CD14-positive monocyte (primary cell): ENCODE measurements around the gene CEP83. TPM values are rescaled to one million over a fixed set of nuclear protein-coding genes. Genes with fewer than 3 reads are reported as not detected.

Experiments used
- DNase-seq, 3 donors: peaks; one replicate each; pipeline ENCODE4 v3.0.0-alpha.2; 2011 to 2022
- H2AFZ ChIP-seq: 2 replicates; pipeline ENCODE4 v1.6.0; 2012; ENCODE audit warnings: mild to moderate bottlenecking, low read depth, low read length, inconsistent platforms; ENCODE audit not compliant: insufficient read depth, poor library complexity, severe bottlenecking
- H3K27ac ChIP-seq, 2 donors: 1 replicate in 1 of 2; 2 replicates in 1 of 2; pipeline ENCODE4 v1.5.1; 2012 to 2013; ENCODE audit warnings: low read length in 2 of 2, control low read depth in 1 of 2, inconsistent platforms in 1 of 2, low read depth in 1 of 2, mild to moderate bottlenecking in 1 of 2
- H3K27me3 ChIP-seq, 2 donors: one replicate each; pipeline versions ENCODE4 v1.6.0 to v1.6.1; 2011 to 2013; ENCODE audit warnings: low read length in 2 of 2; ENCODE audit not compliant: control insufficient read depth in 2 of 2, insufficient read depth in 2 of 2
- H3K36me3 ChIP-seq, 2 donors: replicated peaks in 1 of 2; 1 replicate in 1 of 2; 2 replicates in 1 of 2; pipeline versions ENCODE4 v1.5.1 to v1.6.1; 2012 to 2013; ENCODE audit warnings: low read length in 2 of 2, control low read depth in 1 of 2, inconsistent platforms in 1 of 2, mild to moderate bottlenecking in 1 of 2; ENCODE audit not compliant: insufficient read depth in 2 of 2, control insufficient read depth in 1 of 2
- H3K4me1 ChIP-seq, 2 donors: 1 replicate in 1 of 2; 2 replicates in 1 of 2; pipeline versions ENCODE4 v1.5.1 to v1.6.1; 2012 to 2013; ENCODE audit warnings: low read length in 2 of 2, control low read depth in 1 of 2, inconsistent platforms in 1 of 2, mild to moderate bottlenecking in 1 of 2, moderate library complexity in 1 of 2; ENCODE audit not compliant: insufficient read depth in 2 of 2, control insufficient read depth in 1 of 2
- H3K4me2 ChIP-seq: replicated peaks from 2 replicates; pipeline ENCODE3; 2012; ENCODE audit warnings: low read length, moderate library complexity, mild to moderate bottlenecking; ENCODE audit not compliant: poor library complexity, severe bottlenecking; ENCODE audit errors: extremely low read depth
- H3K4me3 ChIP-seq, 3 experiments: fragments of 200-600 bp in 1 of 3; sonication (generic) in 1 of 3; replicated peaks in 1 of 3; 1 replicate in 2 of 3; 2 replicates in 1 of 3; pipeline ENCODE4 v1.5.1; 2011 to 2013; ENCODE audit warnings: low read length in 3 of 3, mild to moderate bottlenecking in 3 of 3, control low read depth in 2 of 3, low read depth in 2 of 3, inconsistent platforms in 1 of 3, moderate library complexity in 1 of 3
- H3K79me2 ChIP-seq: 2 replicates; pipeline ENCODE4 v1.6.0; 2012; ENCODE audit warnings: mild to moderate bottlenecking, control low read depth, inconsistent platforms, low read length, moderate library complexity; ENCODE audit not compliant: insufficient read depth
- H3K9ac ChIP-seq: 2 replicates; pipeline ENCODE4 v1.6.0; 2017; ENCODE audit warnings: low read length, mild to moderate bottlenecking; ENCODE audit not compliant: insufficient read depth, poor library complexity, severe bottlenecking
- H3K9me3 ChIP-seq, 2 donors: replicated peaks in 1 of 2; 1 replicate in 1 of 2; 2 replicates in 1 of 2; pipeline versions ENCODE4 v1.5.1 to v1.6.1; 2012 to 2013; ENCODE audit warnings: low read length in 2 of 2, control low read depth in 1 of 2; ENCODE audit not compliant: control insufficient read depth in 1 of 2, insufficient read depth in 1 of 2
- H4K20me1 ChIP-seq: 2 replicates; pipeline ENCODE4 v1.6.0; 2012; ENCODE audit warnings: mild to moderate bottlenecking, low read length, control low read depth, moderate library complexity; ENCODE audit not compliant: insufficient read depth
- H3K27ac Mint-ChIP-seq, 7 donors: one replicate each; pipeline ENCODE4 v1.8.0; 2020; ENCODE audit warnings: mild to moderate bottlenecking in 7 of 7, mixed read lengths in 7 of 7, moderate library complexity in 6 of 7, inconsistent platforms in 2 of 7
- H3K27me3 Mint-ChIP-seq, 3 donors: one replicate each; pipeline ENCODE4 v1.8.0; 2021 to 2022; ENCODE audit warnings: low read depth in 3 of 3, mild to moderate bottlenecking in 3 of 3, mixed read lengths in 3 of 3, moderate library complexity in 3 of 3, inconsistent platforms in 1 of 3
- H3K36me3 Mint-ChIP-seq, 2 donors: one replicate each; pipeline ENCODE4 v1.8.0; 2020; ENCODE audit warnings: mixed read lengths in 2 of 2, inconsistent platforms in 1 of 2, mild to moderate bottlenecking in 1 of 2
- H3K4me1 Mint-ChIP-seq: one replicate; pipeline ENCODE4 v1.8.0; 2020; ENCODE audit warnings: mild to moderate bottlenecking, mixed read lengths
- H3K4me3 Mint-ChIP-seq, 2 donors: one replicate each; pipeline ENCODE4 v1.8.0; 2020; ENCODE audit warnings: mild to moderate bottlenecking in 2 of 2, mixed read lengths in 2 of 2, moderate library complexity in 1 of 2
- H3K9me3 Mint-ChIP-seq, 7 donors: one replicate each; pipeline ENCODE4 v1.8.0; 2020 to 2022; ENCODE audit warnings: mixed read lengths in 7 of 7, mild to moderate bottlenecking in 6 of 7, moderate library complexity in 6 of 7, inconsistent platforms in 2 of 7
- WGBS: methylation state at CpG from one replicate; pipeline ENCODE4 v1.1.5; 2013; ENCODE audit warnings: missing lambda C conversion rate; ENCODE audit not compliant: insufficient coverage; 5-methylcytosine and 5-hydroxymethylcytosine counted together
- intact Hi-C, 2 donors: fragments of 100-400 bp; cut with micrococcal nuclease; formaldehyde crosslinking; loops; one replicate each; pipeline versions ENCODE4 v1.15.0 to v1.15.1; 2023
- polyA plus RNA-seq, 3 donors: library from polyadenylated mRNA; depleted of rRNA in 1 of 3; unstranded in 2 of 3; stranded (reverse) in 1 of 3; fragments of 300-500 nt in 2 of 3; fragments of >200 nt in 1 of 3; fragmentation: Illumina TruSeq in 2 of 3; gene quantifications; 1 replicate in 2 of 3; 2 replicates in 1 of 3; pipeline ENCODE4 v1.2.3, GENCODE V29; 2012 to 2021
- TF ChIP-seq, protein P1 (sequence below): fragments of 200-600 bp; IDR thresholded peaks from one replicate; pipeline ENCODE4 v1.8.0; 2022; ENCODE audit warnings: antibody characterized with exemption, mild to moderate bottlenecking

The CEP83 gene
- polyA plus RNA-seq, 3 donors, result 0.73 to 3.1 (median 1.0) TPM

DNA sequence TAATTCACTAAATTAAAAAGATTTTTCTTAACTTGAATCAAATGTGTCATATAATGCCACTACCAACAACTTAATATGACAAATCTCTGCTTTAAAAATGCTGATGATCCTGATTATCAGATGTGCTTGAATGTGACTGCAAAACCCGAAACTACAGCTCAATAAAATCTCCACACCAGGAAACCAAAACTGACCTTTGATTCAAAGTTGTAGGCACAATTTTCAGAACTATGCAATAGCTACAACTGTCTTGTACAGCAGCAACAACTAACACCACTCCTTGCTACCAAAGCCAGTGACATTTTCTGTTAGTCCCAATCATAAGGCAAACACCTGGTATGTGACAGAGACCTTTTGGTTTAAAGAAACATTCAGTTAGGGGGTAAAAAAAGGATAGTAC is 147.3 kb downstream of the CEP83 start:
- H3K27me3 ChIP-seq, result no peaks in the 10 kb centered on the region
- no peak overlapping the region for H3K27ac ChIP-seq
- peaks cover 15 to 50% of the 10 kb centered on the region in 2 donors for H3K36me3 ChIP-seq
- no peaks in the 10 kb centered on the region for H3K9me3 ChIP-seq
- TF ChIP-seq, protein P1, sequence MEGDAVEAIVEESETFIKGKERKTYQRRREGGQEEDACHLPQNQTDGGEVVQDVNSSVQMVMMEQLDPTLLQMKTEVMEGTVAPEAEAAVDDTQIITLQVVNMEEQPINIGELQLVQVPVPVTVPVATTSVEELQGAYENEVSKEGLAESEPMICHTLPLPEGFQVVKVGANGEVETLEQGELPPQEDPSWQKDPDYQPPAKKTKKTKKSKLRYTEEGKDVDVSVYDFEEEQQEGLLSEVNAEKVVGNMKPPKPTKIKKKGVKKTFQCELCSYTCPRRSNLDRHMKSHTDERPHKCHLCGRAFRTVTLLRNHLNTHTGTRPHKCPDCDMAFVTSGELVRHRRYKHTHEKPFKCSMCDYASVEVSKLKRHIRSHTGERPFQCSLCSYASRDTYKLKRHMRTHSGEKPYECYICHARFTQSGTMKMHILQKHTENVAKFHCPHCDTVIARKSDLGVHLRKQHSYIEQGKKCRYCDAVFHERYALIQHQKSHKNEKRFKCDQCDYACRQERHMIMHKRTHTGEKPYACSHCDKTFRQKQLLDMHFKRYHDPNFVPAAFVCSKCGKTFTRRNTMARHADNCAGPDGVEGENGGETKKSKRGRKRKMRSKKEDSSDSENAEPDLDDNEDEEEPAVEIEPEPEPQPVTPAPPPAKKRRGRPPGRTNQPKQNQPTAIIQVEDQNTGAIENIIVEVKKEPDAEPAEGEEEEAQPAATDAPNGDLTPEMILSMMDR, result no peak
- H3K4me2 ChIP-seq, result no peak overlapping the region
- no peaks in the 10 kb centered on the region for H4K20me1 ChIP-seq
- Mint-ChIP-seq H3K27me3 (no peaks in the 10 kb centered on the region), H3K9me3 (peaks cover 0 to 7% (median 3%) of the 10 kb centered on the region in 7 donors), H3K36me3 (peaks cover 20 to 29% of the 10 kb centered on the region in 2 donors), H3K4me3 (no peak overlapping the region), H3K4me1 (no peaks in the 10 kb centered on the region), H3K27ac (no peak overlapping the region)
- H3K9ac ChIP-seq, result no peak overlapping the region
- no peaks in the 10 kb centered on the region for H3K79me2 ChIP-seq
- H3K4me1 ChIP-seq, result no peaks in the 10 kb centered on the region
- no peak overlapping the region for H3K4me3 ChIP-seq
- intact Hi-C loops, result no loop called here
- no peak for DNase-seq
- WGBS, result 100% methylated on average over 1 of the region's 1 CpG
- no peak overlapping the region for H2AFZ ChIP-seq

DNA sequence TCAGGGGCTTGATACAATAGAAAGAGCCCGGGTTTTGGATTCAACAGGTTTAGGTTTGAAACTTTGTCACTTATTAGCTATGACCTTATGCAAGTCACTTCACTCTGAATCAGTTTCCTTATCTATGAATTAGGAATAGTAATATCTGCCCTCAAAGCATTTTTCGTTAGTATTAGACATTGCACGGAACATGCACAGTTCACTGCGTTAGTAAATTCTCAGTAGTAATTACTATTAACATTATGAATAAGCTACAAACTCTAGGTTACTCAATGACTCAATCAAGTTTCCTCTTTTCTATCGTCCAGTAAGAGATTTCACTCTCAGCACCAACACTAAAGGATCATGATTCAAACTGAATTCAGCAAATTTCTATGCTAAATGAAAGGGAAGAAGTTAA is 150.3 kb downstream of the CEP83 start:
- H3K4me1 ChIP-seq, result no peaks in the 10 kb centered on the region
- H4K20me1 ChIP-seq, result no peaks in the 10 kb centered on the region
- intact Hi-C loops, result no loop called here
- no peak overlapping the region for H3K27ac ChIP-seq
- no peak overlapping the region for H3K27ac Mint-ChIP-seq
- H3K79me2 ChIP-seq, result no peaks in the 10 kb centered on the region
- no peak for DNase-seq
- H3K9me3 Mint-ChIP-seq, result no peaks in the 10 kb centered on the region
- no peaks in the 10 kb centered on the region for H3K27me3 ChIP-seq
- no peak overlapping the region for H3K4me2 ChIP-seq
- H3K4me3 ChIP-seq, result no peak overlapping the region
- no peak overlapping the region for H2AFZ ChIP-seq
- H3K9me3 ChIP-seq, result no peaks in the 10 kb centered on the region
- no peaks in the 10 kb centered on the region for H3K27me3 Mint-ChIP-seq
- H3K36me3 Mint-ChIP-seq, result peaks cover 46 to 51% of the 10 kb centered on the region in 2 donors
- peaks cover 44 to 75% of the 10 kb centered on the region in 2 donors for H3K36me3 ChIP-seq
- no peak overlapping the region for H3K4me3 Mint-ChIP-seq
- no CpG with 5 or more reads among the region's 5 CpGs for WGBS
- no peak overlapping the region for H3K9ac ChIP-seq
- TF ChIP-seq, protein P1, result no peak
- no peaks in the 10 kb centered on the region for H3K4me1 Mint-ChIP-seq
